ENCODE measurements around the gene UGGT2.

DNA sequence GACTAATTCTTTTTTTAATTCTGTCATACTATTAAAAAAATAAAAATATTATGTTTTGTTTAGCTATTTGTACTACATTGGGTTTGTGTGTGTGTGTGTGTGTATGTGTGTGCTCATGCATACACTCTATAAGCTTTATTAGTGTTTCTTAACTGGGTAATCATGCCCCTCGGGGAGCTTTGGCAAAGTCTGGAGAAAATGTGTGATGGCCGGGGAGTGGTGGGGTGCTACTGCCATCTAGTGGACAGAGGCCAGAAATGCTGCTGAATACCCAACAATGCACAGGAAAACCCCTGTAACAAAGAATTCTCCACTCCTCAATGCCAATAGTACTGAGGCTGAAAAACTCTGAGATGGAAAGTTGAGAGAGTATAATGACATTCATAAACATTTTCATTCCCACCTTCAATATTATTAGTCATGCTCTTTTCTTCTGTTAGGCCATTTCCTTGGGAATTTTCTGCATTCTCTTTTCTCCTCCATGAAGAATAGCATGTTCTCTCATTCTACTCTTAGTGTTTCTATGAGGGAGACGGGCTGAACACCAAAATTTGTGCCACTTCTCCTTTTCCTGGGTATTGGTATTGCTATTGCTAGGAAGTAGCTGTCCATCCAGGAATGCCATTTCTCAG is 219.0 kb downstream of the UGGT2 start:
- no peak for TF ChIP-seq POLR2A (IDR thresholded peaks at IDR 0.05; ENCODE audit: low read length)
- TF ChIP-seq, protein P1, sequence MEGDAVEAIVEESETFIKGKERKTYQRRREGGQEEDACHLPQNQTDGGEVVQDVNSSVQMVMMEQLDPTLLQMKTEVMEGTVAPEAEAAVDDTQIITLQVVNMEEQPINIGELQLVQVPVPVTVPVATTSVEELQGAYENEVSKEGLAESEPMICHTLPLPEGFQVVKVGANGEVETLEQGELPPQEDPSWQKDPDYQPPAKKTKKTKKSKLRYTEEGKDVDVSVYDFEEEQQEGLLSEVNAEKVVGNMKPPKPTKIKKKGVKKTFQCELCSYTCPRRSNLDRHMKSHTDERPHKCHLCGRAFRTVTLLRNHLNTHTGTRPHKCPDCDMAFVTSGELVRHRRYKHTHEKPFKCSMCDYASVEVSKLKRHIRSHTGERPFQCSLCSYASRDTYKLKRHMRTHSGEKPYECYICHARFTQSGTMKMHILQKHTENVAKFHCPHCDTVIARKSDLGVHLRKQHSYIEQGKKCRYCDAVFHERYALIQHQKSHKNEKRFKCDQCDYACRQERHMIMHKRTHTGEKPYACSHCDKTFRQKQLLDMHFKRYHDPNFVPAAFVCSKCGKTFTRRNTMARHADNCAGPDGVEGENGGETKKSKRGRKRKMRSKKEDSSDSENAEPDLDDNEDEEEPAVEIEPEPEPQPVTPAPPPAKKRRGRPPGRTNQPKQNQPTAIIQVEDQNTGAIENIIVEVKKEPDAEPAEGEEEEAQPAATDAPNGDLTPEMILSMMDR (IDR thresholded peaks at IDR 0.05): peak; percentile 74

Measured in A549 (cell line).